GM18507 (cell line): ENCODE results near the gene PHKA2.
"Not testable (repeated sequence)": the region's sequence is repeated elsewhere in the genome, so short reads cannot be mapped to it uniquely, and the experiment has no call there.

ENCODE experiments used
- DNase-seq: peaks from one replicate; pipeline ENCODE4 v3.0.0; 2011; ENCODE audit warnings: low read depth; ENCODE audit not compliant: insufficient read length; ENCODE audit errors: extremely low spot score
- FAIRE-seq: peaks from 2 replicates; lab custom pipeline; 2011; peaks lifted over from hg19 to GRCh38; lab: Jason Lieb, UNC

The PHKA2 gene

GRCh38 chrX:18983666-18984380 lies at the start of gene PHKA2:
Gene PHKA2 (minus strand): TSS chrX:18984114. CDS start chrX:18983932, 182 bp downstream.
- DNase-seq (no peak), FAIRE-seq (peak; percentile 72)

GRCh38 chrX:19030805-19031204 lies 46.9 kb upstream of the PHKA2 start:
- DNase-seq (no peak), FAIRE-seq (no peak)

- no peak for DNase-seq
- FAIRE-seq, result no peak
Observed at GRCh38 chrX:19028560-19028959, 44.6 kb upstream of the PHKA2 start.

GRCh38 chrX:19024366-19024765 lies 40.5 kb upstream of the PHKA2 start:
- FAIRE-seq, result no peak
- DNase-seq, result no peak

- DNase-seq, result no peak
- no peak for FAIRE-seq
Observed at GRCh38 chrX:19019996-19020395, 36.1 kb upstream of the PHKA2 start.

GRCh38 chrX:19017271-19017670 lies 33.4 kb upstream of the PHKA2 start:
- peak; percentile 51 for FAIRE-seq
- peak; percentile 1 for DNase-seq

GRCh38 chrX:19016614-19017013 lies 32.7 kb upstream of the PHKA2 start:
- DNase-seq, FAIRE-seq: not testable (repeated sequence)

GRCh38 chrX:19007868-19008267 lies 24.0 kb upstream of the PHKA2 start:
- no peak for DNase-seq
- FAIRE-seq, result no peak

GRCh38 chrX:19007011-19007410 lies 23.1 kb upstream of the PHKA2 start:
- no peak for DNase-seq
- no peak for FAIRE-seq

GRCh38 chrX:19005909-19006308 lies 22.0 kb upstream of the PHKA2 start:
- FAIRE-seq, result peak; percentile 33
- no peak for DNase-seq

GRCh38 chrX:19003756-19004155 lies 19.8 kb upstream of the PHKA2 start:
- FAIRE-seq, result no peak
- no peak for DNase-seq

- DNase-seq, result no peak
- no peak for FAIRE-seq
Observed at GRCh38 chrX:18998653-18999052, 14.7 kb upstream of the PHKA2 start.

- DNase-seq, result no peak
- no peak for FAIRE-seq
Observed at GRCh38 chrX:18997916-18998315, 14.0 kb upstream of the PHKA2 start.

GRCh38 chrX:18996536-18996935 lies 12.6 kb upstream of the PHKA2 start:
- DNase-seq (no peak), FAIRE-seq (no peak)

- DNase-seq, result no peak
- FAIRE-seq, result no peak
Observed at GRCh38 chrX:18995221-18995620, 11.3 kb upstream of the PHKA2 start.

GRCh38 chrX:18994713-18995112 lies 10.8 kb upstream of the PHKA2 start:
- FAIRE-seq, result no peak

GRCh38 chrX:18992829-18993228 lies 8.9 kb upstream of the PHKA2 start:
- FAIRE-seq, result no peak

More at GRCh38 chrX:18994713-18995112, 10.8 kb upstream of the PHKA2 start:
- no peak for DNase-seq

GRCh38 chrX:18985186-18985435 lies 1.2 kb upstream of the PHKA2 start:
- DNase-seq (no peak), FAIRE-seq (no peak)

More at GRCh38 chrX:18992829-18993228, 8.9 kb upstream of the PHKA2 start:
- no peak for DNase-seq

GRCh38 chrX:18984381-18985185 lies 669 bp upstream of the PHKA2 start:
- FAIRE-seq (peak; percentile 94), DNase-seq (peak; percentile 62)

GRCh38 chrX:18981124-18981807 lies 2.6 kb downstream of the PHKA2 start:
- FAIRE-seq (no peak), DNase-seq (no peak)
